PFSK-1 (cell line): ENCODE data around the gene IFNA8. TPM values are rescaled to one million over a fixed set of nuclear protein-coding genes. Genes with fewer than 3 reads are reported as not detected.

ENCODE experiments used
- FOXP2 ChIP-seq: optimal IDR thresholded peaks from 2 replicates; pipeline ENCODE3; 2011; ENCODE audit warnings: borderline replicate concordance, control low read depth, inconsistent platforms; ENCODE audit not compliant: insufficient read depth; ENCODE audit errors: extremely low read length, extremely low read depth
- POLR2AphosphoS5 ChIP-seq: IDR thresholded peaks from 2 replicates; pipeline ENCODE4 v1.6.1; 2012; ENCODE audit warnings: low read depth, mild to moderate bottlenecking, control low read depth, low read length, moderate library complexity
- REST ChIP-seq, 2 experiments: IDR thresholded peaks; 2 replicates each; pipeline versions ENCODE4 v1.6.1 to v1.8.0; 2011 to 2012; ENCODE audit warnings: low read depth in 2 of 2, low read length in 2 of 2, control low read depth in 1 of 2, inconsistent platforms in 1 of 2, mild to moderate bottlenecking in 1 of 2, moderate library complexity in 1 of 2; ENCODE audit not compliant: insufficient read depth in 1 of 2
- SIN3A ChIP-seq: IDR thresholded peaks from 2 replicates; pipeline ENCODE4 v1.6.1; 2012; ENCODE audit warnings: mild to moderate bottlenecking, low read length, moderate library complexity, borderline replicate concordance; ENCODE audit not compliant: insufficient read depth
- TAF1 ChIP-seq: IDR thresholded peaks from 2 replicates; pipeline ENCODE4 v1.6.1; 2012; ENCODE audit warnings: low read length, control low read depth, borderline replicate concordance; ENCODE audit not compliant: insufficient read depth
- polyA plus RNA-seq: library from polyadenylated mRNA; unstranded; fragments of >200 nt; gene quantifications from one replicate; pipeline ENCODE4 v1.2.1, GENCODE V29; 2012; ENCODE audit warnings: low read depth, missing spikeins; ENCODE audit not compliant: insufficient read length

The IFNA8 gene
- not detected for polyA plus RNA-seq

- TF ChIP-seq REST (IDR thresholded peaks at IDR 0.05; ENCODE audit: insufficient read depth in 1 of 2, low read depth in 2 of 2, low read length in 2 of 2) (no peak), TAF1 (no peak), SIN3A (no peak), FOXP2 (no peak), POLR2AphosphoS5 (no peak)
Measured at GRCh38 chr9:21408817-21409216, at the start of gene IFNA8. TSS of gene IFNA8 (plus strand) at chr9:21409117. CDS start at chr9:21409177, 60 bp downstream.

- TF ChIP-seq POLR2AphosphoS5 (no peak), SIN3A (no peak)
Measured at GRCh38 chr9:21362287-21362686, 46.6 kb upstream of the IFNA8 start.

GRCh38 chr9:21367957-21368356 lies 41.0 kb upstream of the IFNA8 start, which contains the start of gene IFNA13:
TSS of gene IFNA13 (minus strand) at chr9:21368057. CDS start at chr9:21368010, 47 bp downstream.
- TF ChIP-seq REST (IDR thresholded peaks at IDR 0.05; ENCODE audit: insufficient read depth in 1 of 2, low read depth in 2 of 2, low read length in 2 of 2), result no peak
- TF ChIP-seq TAF1, result no peak
- TF ChIP-seq FOXP2, result no peak
- no peak for TF ChIP-seq SIN3A
- no peak for TF ChIP-seq POLR2AphosphoS5

GRCh38 chr9:21381448-21382339 lies 27.2 kb upstream of the IFNA8 start:
- TF ChIP-seq TAF1, result no peak
- TF ChIP-seq SIN3A, result no peak
- TF ChIP-seq REST (IDR thresholded peaks at IDR 0.05; ENCODE audit: insufficient read depth in 1 of 2, low read depth in 2 of 2, low read length in 2 of 2), result no peak
- TF ChIP-seq POLR2AphosphoS5, result no peak
- TF ChIP-seq FOXP2, result no peak

- TF ChIP-seq TAF1, result no peak
- TF ChIP-seq FOXP2, result no peak
- TF ChIP-seq POLR2AphosphoS5, result no peak
- no peak for TF ChIP-seq SIN3A
- no peak for TF ChIP-seq REST (IDR thresholded peaks at IDR 0.05; ENCODE audit: insufficient read depth in 1 of 2, low read depth in 2 of 2, low read length in 2 of 2)
Measured at GRCh38 chr9:21383627-21384026, 25.3 kb upstream of the IFNA8 start.
